Naive thymus-derived CD4-positive, alpha-beta T cell (primary cell): Measurements from ENCODE around the gene KCNK4. TPM values are rescaled to one million over a fixed set of nuclear protein-coding genes. Genes with fewer than 3 reads are reported as not detected.

Experiments used
- ATAC-seq: fragments of 150-1000 bp; cut with Tn5 transposase; 2 replicates; pipeline ENCODE4 v1.10.0; 2021; ENCODE audit warnings: mild to moderate bottlenecking, moderate library complexity
- CTCF ChIA-PET: fragments of 350-600 bp; sonication (Branson Sonifier 250); formaldehyde crosslinking; loops from one replicate; lab custom pipeline; 2021; ENCODE audit warnings: antibody characterized with exemption; lab: Charles Lee
- POLR2A ChIA-PET: fragments of 350-600 bp; sonication (Branson Sonifier 250); formaldehyde crosslinking; loops from one replicate; lab custom pipeline; 2021; ENCODE audit warnings: antibody characterized with exemption, inconsistent platforms; lab: Charles Lee
- DNase-seq, 9 donors: peaks; one replicate each; pipeline versions ENCODE4 v3.0.0 to v3.0.0-alpha.2; 2020 to 2022; ENCODE audit warnings: mixed read lengths in 1 of 9
- H3K27ac ChIP-seq: one replicate; pipeline ENCODE4 v1.7.0; 2013; ENCODE audit warnings: mild to moderate bottlenecking, low read depth, low read length, moderate library complexity
- H3K27me3 ChIP-seq, 2 donors: one replicate each; pipeline ENCODE4 v1.7.0; 2013; ENCODE audit warnings: low read length in 2 of 2, mild to moderate bottlenecking in 2 of 2, moderate library complexity in 2 of 2; ENCODE audit not compliant: control insufficient read depth in 2 of 2, insufficient read depth in 2 of 2
- H3K36me3 ChIP-seq, 3 experiments: 1 replicate in 2 of 3; 2 replicates in 1 of 3; pipeline ENCODE4 v1.7.0; 2013; ENCODE audit warnings: low read length in 3 of 3, mild to moderate bottlenecking in 3 of 3, moderate library complexity in 1 of 3; ENCODE audit not compliant: insufficient read depth in 3 of 3, control insufficient read depth in 2 of 3
- H3K4me1 ChIP-seq, 2 donors: one replicate each; pipeline ENCODE4 v1.7.0; 2013; ENCODE audit warnings: low read length in 2 of 2, mild to moderate bottlenecking in 2 of 2, moderate library complexity in 1 of 2; ENCODE audit not compliant: control insufficient read depth in 2 of 2, insufficient read depth in 2 of 2
- H3K4me3 ChIP-seq: 2 replicates; pipeline ENCODE4 v1.7.0; 2013; ENCODE audit warnings: mild to moderate bottlenecking, low read length
- H3K9me3 ChIP-seq, 3 experiments: 1 replicate in 2 of 3; 2 replicates in 1 of 3; pipeline ENCODE4 v1.7.0; 2013; ENCODE audit warnings: low read length in 3 of 3; ENCODE audit not compliant: control insufficient read depth in 2 of 3
- H3K27ac Mint-ChIP-seq, 9 donors: one replicate each; pipeline ENCODE4 v1.8.0; 2020 to 2022; ENCODE audit warnings: mixed read lengths in 9 of 9, mild to moderate bottlenecking in 8 of 9, moderate library complexity in 5 of 9, inconsistent platforms in 2 of 9
- H3K27me3 Mint-ChIP-seq, 5 donors: one replicate each; pipeline ENCODE4 v1.8.0; 2021 to 2022; ENCODE audit warnings: mixed read lengths in 5 of 5, mild to moderate bottlenecking in 1 of 5
- H3K36me3 Mint-ChIP-seq, 5 donors: one replicate each; pipeline ENCODE4 v1.8.0; 2020 to 2022; ENCODE audit warnings: mixed read lengths in 5 of 5, mild to moderate bottlenecking in 3 of 5, inconsistent platforms in 1 of 5
- H3K4me1 Mint-ChIP-seq, 7 donors: one replicate each; pipeline ENCODE4 v1.8.0; 2020 to 2022; ENCODE audit warnings: mixed read lengths in 7 of 7, mild to moderate bottlenecking in 3 of 7, inconsistent platforms in 1 of 7
- H3K4me3 Mint-ChIP-seq, 10 donors: one replicate each; pipeline ENCODE4 v1.8.0; 2020 to 2022; ENCODE audit warnings: mild to moderate bottlenecking in 10 of 10, mixed read lengths in 10 of 10, moderate library complexity in 6 of 10, inconsistent platforms in 2 of 10
- H3K9me3 Mint-ChIP-seq, 11 donors: one replicate each; pipeline ENCODE4 v1.8.0; 2020 to 2022; ENCODE audit warnings: mixed read lengths in 11 of 11, mild to moderate bottlenecking in 4 of 11, inconsistent platforms in 1 of 11, moderate library complexity in 1 of 11
- intact Hi-C, 2 donors: fragments of 100-400 bp; cut with micrococcal nuclease; formaldehyde crosslinking; loops; one replicate each; pipeline ENCODE4 v1.15.1; 2023
- polyA plus RNA-seq, 2 donors: library from polyadenylated mRNA; unstranded; fragments of 300-500 nt; fragmentation: Illumina TruSeq; gene quantifications; one replicate each; pipeline ENCODE4 v1.2.3, GENCODE V29; 2021
- total RNA-seq, 6 experiments: library from RNA in 5 of 6; stranded (reverse) in 5 of 6; gene quantifications; 1 replicate in 5 of 6; 2 replicates in 1 of 6; pipeline ENCODE4 v1.2.3 and lab custom pipeline; 2021 to 2026

KCNK4 gene
- total and polyA plus RNA-seq, 7 experiments from 2014 or later, result 0.42 TPM; not detected in 6

DNA sequence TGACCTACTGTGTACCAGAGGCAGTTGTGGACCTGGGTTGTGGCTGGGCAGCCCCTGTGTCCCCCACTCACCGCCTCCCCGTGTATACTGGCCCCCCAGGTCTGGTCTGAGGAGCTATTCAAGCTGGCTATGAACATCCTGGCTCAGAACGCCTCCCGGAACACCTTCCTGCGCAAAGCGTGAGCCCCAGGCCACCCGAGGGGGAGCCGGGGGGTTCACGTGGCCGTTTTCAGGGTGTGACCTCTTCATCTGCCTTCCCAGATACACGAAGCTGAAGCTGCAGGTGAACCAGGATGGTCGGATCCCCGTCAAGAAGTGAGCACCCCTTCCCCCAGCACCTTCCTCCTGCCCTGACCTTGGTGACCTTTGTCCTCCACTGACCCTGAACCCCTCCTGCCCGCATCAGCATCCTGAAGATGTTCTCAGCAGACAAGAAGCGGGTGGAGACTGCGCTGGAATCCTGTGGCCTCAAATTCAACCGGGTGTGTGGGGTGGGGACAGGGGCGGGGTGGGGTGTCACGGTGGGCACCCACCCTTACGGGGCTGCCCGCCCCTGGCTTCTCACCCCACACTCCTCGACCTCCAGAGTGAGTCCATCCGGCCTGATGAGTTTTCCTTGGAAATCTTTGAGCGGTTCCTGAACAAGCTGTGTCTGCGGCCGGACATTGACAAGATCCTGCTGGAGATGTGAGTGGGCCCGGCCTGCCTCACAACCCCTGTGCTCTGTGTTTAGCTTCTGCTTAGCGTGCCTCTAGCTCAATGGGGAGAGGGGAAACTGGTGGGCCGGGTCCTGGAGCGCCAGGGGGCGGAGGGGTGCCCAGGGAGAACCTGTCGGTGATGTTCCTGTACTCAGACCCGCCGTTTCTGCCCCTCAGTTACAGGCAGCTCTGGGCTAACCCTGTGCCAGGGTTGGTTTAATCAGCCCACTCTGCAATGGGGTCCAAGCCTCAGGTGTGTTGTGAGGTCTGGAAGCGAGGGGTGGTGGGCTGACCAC is 35.7 kb upstream of the KCNK4 start:
- Histone ChIP-seq H3K27me3 (no peaks in the 10 kb centered on the region), H3K4me3 (no peak overlapping the region), H3K9me3 (no peaks in the 10 kb centered on the region), H3K27ac (no peak overlapping the region), H3K4me1 (peaks cover 9 to 12% of the 10 kb centered on the region in 2 donors), H3K36me3 (peaks cover 0 to 8% (median 0%) of the 10 kb centered on the region in 3 experiments)
- POLR2A ChIA-PET, result interaction anchor here (1.2 to 1.4 kb wide), 2 partner anchors 13 to 14 kb away, joined by 4 to 5 read pairs; partner anchors contain the start of gene FKBP2
- Mint-ChIP-seq H3K27ac (no peak overlapping the region), H3K27me3 (peaks cover 0 to 3% (median 0%) of the 10 kb centered on the region in 5 donors), H3K36me3 (peaks cover 0 to 7% (median 0%) of the 10 kb centered on the region in 5 donors), H3K4me1 (peaks cover 0 to 28% (median 7%) of the 10 kb centered on the region in 7 donors), H3K9me3 (peaks cover 0 to 2% (median 0%) of the 10 kb centered on the region in 11 donors), H3K4me3 (no peak overlapping the region)
- intact Hi-C loops, result no loop called here
- ATAC-seq (no peak), DNase-seq (no peak)
- CTCF ChIA-PET, result interaction anchor here (0.8 to 0.9 kb wide), 2 partner anchors 49 to 51 kb away, joined by 3 read pairs; partner anchors contain the start of gene FERMT3

DNA sequence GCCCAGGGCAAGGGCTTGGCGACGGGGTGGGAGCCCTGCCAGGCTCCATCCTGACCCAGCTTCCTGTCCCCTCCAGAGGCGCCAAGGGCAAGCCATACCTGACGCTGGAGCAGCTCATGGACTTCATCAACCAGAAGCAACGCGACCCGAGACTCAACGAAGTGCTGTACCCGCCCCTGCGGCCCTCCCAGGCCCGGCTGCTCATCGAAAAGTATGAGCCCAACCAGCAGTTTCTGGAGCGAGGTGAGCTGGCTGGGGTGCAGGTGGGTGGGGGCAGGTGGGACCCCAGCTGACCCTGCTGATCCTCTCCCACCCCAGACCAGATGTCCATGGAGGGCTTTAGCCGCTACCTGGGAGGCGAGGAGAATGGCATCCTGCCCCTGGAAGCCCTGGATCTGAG is 34.8 kb upstream of the KCNK4 start:
- ChIA-PET CTCF (no interaction called here), POLR2A (interaction anchor here (1.2 kb wide), 1 partner anchor 13 kb away, joined by 4 read pairs; no protein-coding TSS in a partner anchor)
- Histone ChIP-seq H3K9me3 (no peaks in the 10 kb centered on the region), H3K27me3 (no peaks in the 10 kb centered on the region), H3K27ac (no peak overlapping the region), H3K4me3 (no peak overlapping the region), H3K36me3 (peaks cover 0 to 8% (median 0%) of the 10 kb centered on the region in 3 experiments), H3K4me1 (peaks cover 7 to 9% of the 10 kb centered on the region in 2 donors)
- Mint-ChIP-seq H3K4me3 (no peak overlapping the region), H3K27me3 (no peaks in the 10 kb centered on the region), H3K27ac (no peak overlapping the region), H3K9me3 (peaks cover 0 to 2% (median 0%) of the 10 kb centered on the region in 11 donors), H3K36me3 (peaks cover 0 to 7% (median 0%) of the 10 kb centered on the region in 5 donors), H3K4me1 (peaks cover 0 to 25% (median 7%) of the 10 kb centered on the region in 7 donors)
- intact Hi-C loops, result no loop called here
- DNase-seq, result no peak
- no peak for ATAC-seq

DNA sequence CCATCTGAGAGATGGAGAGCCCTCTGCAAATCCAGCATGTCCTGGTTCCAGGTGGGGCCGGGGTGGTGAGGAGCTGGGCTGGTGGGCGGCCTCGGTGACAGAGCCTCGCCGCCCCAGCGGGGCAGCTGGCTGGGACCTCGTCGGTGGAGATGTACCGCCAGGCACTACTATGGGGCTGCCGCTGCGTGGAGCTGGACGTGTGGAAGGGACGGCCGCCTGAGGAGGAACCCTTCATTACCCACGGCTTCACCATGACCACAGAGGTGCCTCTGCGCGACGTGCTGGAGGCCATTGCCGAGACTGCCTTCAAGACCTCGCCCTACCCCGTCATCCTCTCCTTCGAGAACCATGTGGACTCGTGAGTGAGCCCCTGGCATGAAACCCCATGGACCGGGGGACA is 32.7 kb upstream of the KCNK4 start:
- Mint-ChIP-seq H3K36me3 (peaks cover 0 to 7% (median 2%) of the 10 kb centered on the region in 5 donors), H3K4me1 (peaks cover 0 to 11% (median 0%) of the 10 kb centered on the region in 7 donors), H3K9me3 (no peaks in the 10 kb centered on the region), H3K4me3 (no peak overlapping the region), H3K27ac (no peak overlapping the region), H3K27me3 (no peaks in the 10 kb centered on the region)
- Histone ChIP-seq H3K9me3 (no peaks in the 10 kb centered on the region), H3K4me3 (no peak overlapping the region), H3K4me1 (no peaks in the 10 kb centered on the region), H3K27me3 (no peaks in the 10 kb centered on the region), H3K36me3 (peaks cover 0 to 11% (median 0%) of the 10 kb centered on the region in 3 experiments), H3K27ac (no peak overlapping the region)
- POLR2A ChIA-PET, result interaction anchor here (0.6 to 2.2 kb wide), 4 partner anchors 9 to 1768 kb away, joined by 3 to 8 read pairs (median 4); partner anchors contain the start of genes CATSPER1 and SF1
- intact Hi-C loops, result no loop called here
- DNase-seq, result no peak
- CTCF ChIA-PET, result no interaction called here
- ATAC-seq, result no peak

DNA sequence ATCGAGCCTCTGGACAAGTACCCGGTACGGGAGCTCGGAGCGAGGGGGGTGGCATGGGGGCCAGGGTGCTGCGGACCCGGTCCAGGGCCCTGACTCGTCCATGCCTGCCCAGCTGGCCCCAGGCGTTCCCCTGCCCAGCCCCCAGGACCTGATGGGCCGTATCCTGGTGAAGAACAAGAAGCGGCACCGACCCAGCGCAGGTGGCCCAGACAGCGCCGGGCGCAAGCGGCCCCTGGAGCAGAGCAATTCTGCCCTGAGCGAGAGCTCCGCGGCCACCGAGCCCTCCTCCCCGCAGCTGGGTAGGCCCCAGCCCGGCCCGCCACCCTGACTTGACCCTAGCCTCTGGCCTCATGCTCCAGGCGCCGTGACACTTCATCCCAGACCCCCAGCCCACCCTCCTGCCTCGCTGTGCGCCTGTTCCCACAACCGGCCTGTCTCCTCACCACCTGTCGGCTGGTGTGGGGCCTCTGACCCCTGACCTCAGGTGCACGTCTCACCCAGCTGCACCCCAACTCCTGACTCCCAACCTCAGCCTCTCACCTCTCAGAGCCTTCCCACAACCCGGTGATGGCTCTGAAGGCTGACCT is 32.1 kb upstream of the KCNK4 start:
- H3K4me1 ChIP-seq, result no peaks in the 10 kb centered on the region
- peaks cover 0 to 11% (median 0%) of the 10 kb centered on the region in 3 experiments for H3K36me3 ChIP-seq
- ChIA-PET CTCF (interaction anchor here (0.7 kb wide), 1 partner anchor 55 kb away, joined by 4 read pairs; no protein-coding TSS in a partner anchor), POLR2A (interaction anchor here (2.2 kb wide), 1 partner anchor 10 kb away, joined by 8 read pairs; no protein-coding TSS in a partner anchor)
- no peaks in the 10 kb centered on the region for H3K27me3 ChIP-seq
- peaks cover 0 to 7% (median 2%) of the 10 kb centered on the region in 5 donors for H3K36me3 Mint-ChIP-seq
- intact Hi-C loops, result no loop called here
- no peak for DNase-seq
- no peak overlapping the region for H3K4me3 Mint-ChIP-seq
- no peak for ATAC-seq
- H3K9me3 ChIP-seq, result no peaks in the 10 kb centered on the region
- H3K27me3 Mint-ChIP-seq, result no peaks in the 10 kb centered on the region
- no peak overlapping the region for H3K4me3 ChIP-seq
- no peak overlapping the region for H3K27ac Mint-ChIP-seq
- H3K27ac ChIP-seq, result no peak overlapping the region
- no peaks in the 10 kb centered on the region for H3K9me3 Mint-ChIP-seq
- H3K4me1 Mint-ChIP-seq, result peaks cover 0 to 9% (median 0%) of the 10 kb centered on the region in 7 donors

DNA sequence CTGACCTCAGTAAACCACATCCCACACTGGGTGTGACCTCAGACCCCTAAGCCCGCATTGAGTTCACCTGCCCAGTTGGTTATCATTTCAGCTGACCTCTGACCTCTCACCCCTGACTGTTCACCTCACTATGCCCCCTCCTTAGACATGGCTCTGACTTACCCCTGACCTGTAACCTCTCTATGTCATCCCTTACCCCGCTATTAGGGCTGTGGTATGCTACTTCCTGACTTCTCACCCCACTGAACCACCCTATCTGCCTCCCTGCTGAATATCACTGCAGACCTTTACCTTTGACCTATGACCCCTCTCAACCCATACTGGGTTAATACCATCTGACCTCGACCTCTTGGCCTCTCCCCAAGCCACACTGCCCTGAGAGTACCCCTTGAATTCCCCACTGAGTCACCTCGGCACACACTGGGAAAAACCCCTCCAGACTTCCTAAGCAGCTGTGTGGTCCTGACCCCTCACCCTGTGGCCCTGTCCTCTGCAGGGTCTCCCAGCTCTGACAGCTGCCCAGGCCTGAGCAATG is 31.5 kb upstream of the KCNK4 start:
- no peaks in the 10 kb centered on the region for H3K27me3 Mint-ChIP-seq
- peaks cover 0 to 11% (median 0%) of the 10 kb centered on the region in 3 experiments for H3K36me3 ChIP-seq
- H3K4me1 Mint-ChIP-seq, result peaks cover 0 to 9% (median 0%) of the 10 kb centered on the region in 7 donors
- H3K4me3 ChIP-seq, result no peak overlapping the region
- no peaks in the 10 kb centered on the region for H3K9me3 ChIP-seq
- H3K27me3 ChIP-seq, result no peaks in the 10 kb centered on the region
- peaks cover 0 to 7% (median 2%) of the 10 kb centered on the region in 5 donors for H3K36me3 Mint-ChIP-seq
- intact Hi-C loops, result no loop called here
- H3K4me1 ChIP-seq, result no peaks in the 10 kb centered on the region
- no peak overlapping the region for H3K27ac Mint-ChIP-seq
- no peaks in the 10 kb centered on the region for H3K9me3 Mint-ChIP-seq
- CTCF ChIA-PET, result no interaction called here
- no peak overlapping the region for H3K27ac ChIP-seq
- POLR2A ChIA-PET, result interaction anchor here (0.6 kb wide), 1 partner anchor 448 kb away, joined by 4 read pairs; no protein-coding TSS in a partner anchor
- no peak for ATAC-seq
- no peak overlapping the region for H3K4me3 Mint-ChIP-seq
- no peak for DNase-seq

DNA sequence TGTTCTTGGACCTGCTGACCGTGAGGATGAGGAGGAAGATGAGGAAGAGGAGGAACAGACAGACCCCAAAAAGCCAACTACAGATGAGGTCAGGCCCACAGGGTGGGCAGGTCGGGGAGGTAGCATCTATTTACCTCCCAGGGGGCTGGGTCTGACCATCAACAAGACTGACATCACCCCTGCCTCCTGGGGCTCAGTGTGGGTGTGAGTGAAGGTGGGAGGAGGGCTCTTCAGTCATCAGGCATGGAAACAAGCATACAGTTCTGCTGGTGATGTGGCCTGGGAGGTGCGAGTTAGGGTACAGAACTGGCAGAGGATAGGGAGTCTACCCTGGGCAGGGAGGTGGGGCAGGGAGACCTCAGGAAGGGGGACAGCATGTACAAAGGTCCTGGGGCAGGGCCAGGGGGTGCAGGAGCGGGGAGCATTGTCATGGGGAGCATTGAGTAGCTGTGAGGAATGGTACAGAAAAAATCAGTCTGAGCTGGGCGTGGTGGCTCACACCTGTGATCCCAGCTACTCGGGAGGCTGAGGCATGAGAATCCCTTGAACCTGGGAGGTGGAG is 30.9 kb upstream of the KCNK4 start:
- peaks cover 0 to 7% (median 2%) of the 10 kb centered on the region in 5 donors for H3K36me3 Mint-ChIP-seq
- no peaks in the 10 kb centered on the region for H3K9me3 Mint-ChIP-seq
- intact Hi-C loops, result no loop called here
- Histone ChIP-seq H3K4me3 (no peak overlapping the region), H3K36me3 (peaks cover 0 to 11% (median 0%) of the 10 kb centered on the region in 3 experiments), H3K9me3 (no peaks in the 10 kb centered on the region), H3K27me3 (no peaks in the 10 kb centered on the region), H3K27ac (no peak overlapping the region), H3K4me1 (no peaks in the 10 kb centered on the region)
- no peak for ATAC-seq
- ChIA-PET POLR2A (interaction anchor here (0.6 kb wide), 1 partner anchor 447 kb away, joined by 4 read pairs; no protein-coding TSS in a partner anchor), CTCF (no interaction called here)
- DNase-seq, result no peak
- no peak overlapping the region for H3K4me3 Mint-ChIP-seq
- peak overlapping the region in 2 of 9 donors; percentile 5 to 56 for H3K27ac Mint-ChIP-seq
- H3K27me3 Mint-ChIP-seq, result no peaks in the 10 kb centered on the region
- H3K4me1 Mint-ChIP-seq, result peaks cover 0 to 9% (median 0%) of the 10 kb centered on the region in 7 donors
